HG02970 (cell line): ENCODE results near the gene EIF4EBP3.
"Not testable (repeated sequence)": the region's sequence is repeated elsewhere in the genome, so short reads cannot be mapped to it uniquely, and the experiment has no call there.

Source experiments
- ATAC-seq: cut with Tn5 transposase; IDR thresholded peaks from one replicate; pipeline ENCODE4 v1.9.1; 2021; ENCODE audit warnings: mild to moderate bottlenecking, moderate library complexity, moderate number of reproducible peaks; ENCODE audit not compliant: unreplicated experiment, low FRiP score

EIF4EBP3 gene

GRCh38 chr5:140574165-140574564 is 26.7 kb downstream of the EIF4EBP3 start:
- no peak for ATAC-seq

GRCh38 chr5:140575309-140575708 is 27.8 kb downstream of the EIF4EBP3 start:
- no peak for ATAC-seq

GRCh38 chr5:140576776-140577201 is 29.3 kb downstream of the EIF4EBP3 start:
- ATAC-seq = no peak

GRCh38 chr5:140579188-140579747 is 31.8 kb downstream of the EIF4EBP3 start:
- ATAC-seq = not testable (repeated sequence)

- no peak for ATAC-seq
Measured at GRCh38 chr5:140587495-140587894, 40.0 kb downstream of the EIF4EBP3 start.

- no peak for ATAC-seq
Measured at GRCh38 chr5:140588311-140589070, 41.0 kb downstream of the EIF4EBP3 start.

- no peak for ATAC-seq
Measured at GRCh38 chr5:140590861-140591260, 43.4 kb downstream of the EIF4EBP3 start.

GRCh38 chr5:140591747-140592372 is 44.4 kb downstream of the EIF4EBP3 start:
- no peak for ATAC-seq

- ATAC-seq = not testable (repeated sequence)
Measured at GRCh38 chr5:140593070-140593469, 45.6 kb downstream of the EIF4EBP3 start.

- no peak for ATAC-seq
Measured at GRCh38 chr5:140594169-140594568, 46.7 kb downstream of the EIF4EBP3 start.

GRCh38 chr5:140595538-140596300 is 48.3 kb downstream of the EIF4EBP3 start:
- no peak for ATAC-seq

- ATAC-seq = no peak
Measured at GRCh38 chr5:140596321-140596741, 48.9 kb downstream of the EIF4EBP3 start.

- no peak for ATAC-seq
Measured at GRCh38 chr5:140598836-140599235, 51.4 kb downstream of the EIF4EBP3 start.
